Activated CD4-positive, CD25-positive, alpha-beta regulatory T cell treated with anti-CD3 and anti-CD28 coated beads, Interleukin-2, amount 50 U/mL, for 72 hours (primary cell): Measurements from ENCODE around the gene WDR88.
"Not testable (repeated sequence)": the region's sequence is repeated elsewhere in the genome, so short reads cannot be mapped to it uniquely, and the experiment has no call there.

Experiments used
- DNase-seq: peaks from one replicate; pipeline ENCODE4 v3.0.0; 2021

The WDR88 gene, protein sequence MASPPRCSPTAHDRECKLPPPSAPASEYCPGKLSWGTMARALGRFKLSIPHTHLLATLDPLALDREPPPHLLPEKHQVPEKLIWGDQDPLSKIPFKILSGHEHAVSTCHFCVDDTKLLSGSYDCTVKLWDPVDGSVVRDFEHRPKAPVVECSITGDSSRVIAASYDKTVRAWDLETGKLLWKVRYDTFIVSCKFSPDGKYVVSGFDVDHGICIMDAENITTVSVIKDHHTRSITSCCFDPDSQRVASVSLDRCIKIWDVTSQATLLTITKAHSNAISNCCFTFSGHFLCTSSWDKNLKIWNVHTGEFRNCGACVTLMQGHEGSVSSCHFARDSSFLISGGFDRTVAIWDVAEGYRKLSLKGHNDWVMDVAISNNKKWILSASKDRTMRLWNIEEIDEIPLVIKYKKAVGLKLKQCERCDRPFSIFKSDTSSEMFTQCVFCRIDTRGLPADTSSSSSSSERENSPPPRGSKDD

DNA sequence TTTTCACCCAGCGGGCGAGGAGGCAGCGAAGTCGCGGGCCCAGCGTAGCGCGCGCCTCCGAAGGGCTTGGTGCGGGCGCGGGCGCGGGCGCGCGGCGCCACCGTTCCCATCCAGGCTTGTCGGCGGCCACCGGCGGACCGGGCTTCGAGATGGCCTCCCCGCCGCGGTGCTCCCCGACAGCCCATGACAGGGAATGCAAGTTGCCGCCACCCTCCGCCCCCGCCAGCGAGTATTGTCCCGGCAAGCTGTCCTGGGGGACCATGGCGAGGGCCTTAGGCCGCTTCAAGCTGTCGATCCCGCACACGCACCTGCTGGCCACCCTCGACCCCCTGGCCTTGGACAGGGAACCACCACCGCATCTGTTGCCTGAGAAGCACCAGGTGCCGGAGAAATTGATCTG lies at the start of gene WDR88:
Gene WDR88, plus strand, starts transcription at position 94 of the 400 bp plus-strand sequence. Its CDS starts 56 bp downstream, at position 150.
- no peak for DNase-seq

DNA sequence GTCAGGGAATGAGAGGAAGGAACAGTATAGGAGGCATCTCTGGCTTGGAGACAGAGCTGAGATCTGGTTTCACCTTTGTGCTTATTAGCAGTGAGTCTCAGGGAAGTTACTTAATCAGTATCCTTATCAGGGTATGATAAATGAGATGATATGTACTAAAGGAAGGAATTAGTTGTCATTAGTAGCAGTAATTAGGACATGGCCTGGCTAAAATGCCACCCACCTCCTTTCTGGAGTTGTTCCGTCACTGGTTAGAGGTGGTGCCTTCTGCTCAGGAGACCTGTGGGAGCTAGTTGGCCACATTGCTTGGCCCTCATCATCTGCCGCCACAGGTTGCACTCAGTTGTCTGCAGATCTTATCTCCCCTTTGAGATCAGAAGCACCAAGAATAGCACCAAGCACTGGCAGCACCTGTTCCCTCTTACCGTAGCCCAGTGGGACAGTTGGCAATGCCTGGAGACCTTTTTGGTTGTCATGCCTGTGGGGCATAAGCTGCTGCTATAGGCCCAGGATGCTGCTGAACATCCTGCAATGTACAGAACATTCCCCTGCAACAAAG lies 46.3 kb upstream of the WDR88 start:
- DNase-seq: no peak

DNA sequence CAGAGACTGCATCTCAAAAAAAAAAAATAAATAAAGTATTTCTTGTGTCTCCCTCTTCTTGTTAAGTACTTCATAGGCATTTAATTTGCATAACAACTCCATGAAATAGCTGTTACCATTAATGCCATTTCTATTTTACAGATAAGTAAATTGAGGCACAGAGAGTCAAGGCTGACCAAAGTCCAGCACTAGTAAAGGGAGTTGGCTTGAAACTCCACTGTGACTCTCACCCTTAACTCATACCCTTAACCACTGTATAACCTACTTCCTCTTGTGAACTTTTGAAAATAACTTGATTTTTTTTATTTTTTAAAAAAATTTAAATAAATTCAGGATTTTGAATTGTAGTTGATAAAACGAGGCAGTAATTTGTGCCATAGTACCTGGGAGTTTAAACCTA lies 45.0 kb upstream of the WDR88 start:
- no peak for DNase-seq

DNA sequence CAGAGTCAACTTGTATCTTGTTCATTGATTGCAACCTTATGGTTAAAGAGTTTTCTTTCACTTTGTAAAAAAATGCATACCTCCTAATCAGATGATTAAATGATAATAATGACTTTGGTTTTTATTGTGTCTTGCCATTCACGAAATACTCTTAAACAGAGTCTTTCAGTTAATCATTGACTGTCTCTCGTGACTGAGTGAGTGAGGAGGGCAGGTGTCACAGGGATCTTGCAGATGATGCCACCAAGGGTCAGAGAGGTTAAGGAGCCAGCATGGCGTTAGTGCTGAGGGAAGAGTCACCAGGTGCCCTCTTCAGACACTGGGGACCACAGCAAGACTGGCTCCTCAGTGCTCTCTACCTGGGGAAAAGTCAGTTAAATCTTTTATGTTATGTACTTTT lies 42.9 kb upstream of the WDR88 start:
- no peak for DNase-seq

DNA sequence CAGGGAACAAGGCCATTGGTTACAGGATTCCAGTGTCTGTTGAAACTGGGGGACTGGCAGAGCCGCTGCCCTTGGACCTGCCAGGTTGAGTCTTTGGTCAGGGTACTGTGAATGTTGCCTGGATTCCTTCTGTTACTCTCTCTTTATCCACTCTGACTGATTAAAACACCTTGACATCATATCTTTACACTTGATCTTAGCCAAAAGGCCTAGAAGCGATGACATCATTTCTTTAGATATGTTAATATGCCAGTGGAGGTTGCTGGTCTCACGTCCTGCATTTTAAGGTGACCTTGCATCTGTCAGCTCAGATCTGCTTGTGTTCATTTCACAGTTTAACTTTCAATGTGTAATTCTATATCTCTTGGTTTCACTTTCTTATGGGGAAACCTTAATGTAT lies 41.7 kb upstream of the WDR88 start:
- no peak for DNase-seq

DNA sequence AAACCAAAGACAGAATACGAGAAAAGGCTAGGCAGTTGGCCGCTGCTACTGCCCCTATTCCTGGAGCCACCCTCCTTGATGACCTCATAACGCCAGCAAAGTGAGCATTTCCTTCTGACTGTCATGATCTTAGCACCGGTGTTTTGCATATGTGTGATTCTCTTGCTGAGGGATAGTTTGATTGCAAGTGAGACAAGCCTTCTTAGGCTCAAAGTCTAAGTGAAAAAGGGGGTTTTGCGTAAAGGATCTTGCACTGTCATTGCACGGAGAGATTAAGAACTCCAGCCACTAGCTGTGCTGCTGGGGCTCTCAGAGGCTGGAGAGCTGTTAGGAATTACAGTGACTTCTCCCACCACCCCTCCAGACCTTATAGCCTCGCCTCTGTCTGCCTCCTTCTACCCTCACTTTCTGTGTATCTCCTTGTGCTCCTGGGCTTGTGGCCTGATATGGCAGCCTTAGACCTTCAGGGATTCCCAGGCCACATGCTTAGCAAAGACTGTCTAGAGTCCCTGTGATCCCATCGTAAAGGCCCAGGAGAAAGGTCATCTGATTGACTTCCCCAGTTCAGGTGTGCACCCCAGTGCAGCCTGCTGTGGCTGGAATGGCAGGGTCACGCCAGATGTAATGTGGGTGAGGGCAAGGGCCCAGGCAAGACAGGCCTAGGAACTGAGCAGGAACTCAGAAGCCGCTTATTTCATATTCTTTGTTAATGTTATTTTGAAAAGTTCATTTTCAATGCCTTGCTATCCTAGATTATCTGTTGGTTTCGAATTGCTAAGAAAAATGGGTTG lies 38.3 kb upstream of the WDR88 start:
- no peak for DNase-seq

DNA sequence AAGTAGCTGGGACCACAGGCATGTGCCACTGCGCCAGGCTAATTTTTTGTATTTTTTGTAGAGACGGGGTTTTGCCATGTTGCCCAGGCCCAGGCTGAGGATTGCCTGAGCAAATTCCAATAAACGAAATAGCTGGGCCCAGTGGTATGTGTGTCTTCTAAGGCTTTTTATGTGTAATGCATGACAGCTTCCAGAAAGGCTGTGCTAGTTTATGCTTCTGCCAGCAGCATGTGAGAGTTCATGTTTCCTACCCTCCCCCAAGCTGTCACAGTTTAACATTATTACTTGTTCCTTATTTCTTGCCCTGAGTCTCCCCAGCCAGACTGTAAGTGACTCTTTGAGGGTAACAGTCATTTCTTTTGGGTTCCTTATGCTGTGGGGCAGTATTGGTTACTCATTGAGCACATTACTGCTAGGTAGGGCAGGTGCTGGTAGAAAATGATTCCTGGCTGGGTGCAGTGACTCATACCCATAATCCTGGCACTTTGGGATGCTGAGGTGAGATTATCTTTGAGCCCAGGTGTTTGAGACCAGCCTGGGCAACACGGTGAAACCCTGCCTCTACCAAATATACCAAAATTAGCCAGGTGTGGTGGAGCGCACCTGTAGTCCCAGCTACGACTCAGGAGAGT lies 37.4 kb upstream of the WDR88 start:
- DNase-seq: no peak

DNA sequence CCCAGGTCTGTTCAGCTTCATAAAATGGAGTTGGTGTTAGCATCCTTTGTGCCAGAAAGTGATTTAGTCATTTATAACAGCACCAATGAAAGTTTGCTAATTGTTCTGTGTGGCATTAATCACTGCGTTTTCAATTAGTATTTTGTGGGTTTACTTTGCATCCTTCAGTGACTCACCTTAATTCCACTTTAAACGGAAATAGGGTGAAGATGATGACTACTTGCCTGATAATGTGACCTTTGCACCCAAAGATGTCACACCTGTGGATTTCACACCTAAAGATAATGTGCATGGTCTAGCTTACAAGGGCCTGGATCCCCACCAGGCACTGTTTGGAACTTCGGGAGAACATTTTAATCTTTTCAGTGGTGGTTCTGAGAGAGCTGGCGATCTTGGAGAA lies 35.9 kb upstream of the WDR88 start:
- no peak for DNase-seq

DNA sequence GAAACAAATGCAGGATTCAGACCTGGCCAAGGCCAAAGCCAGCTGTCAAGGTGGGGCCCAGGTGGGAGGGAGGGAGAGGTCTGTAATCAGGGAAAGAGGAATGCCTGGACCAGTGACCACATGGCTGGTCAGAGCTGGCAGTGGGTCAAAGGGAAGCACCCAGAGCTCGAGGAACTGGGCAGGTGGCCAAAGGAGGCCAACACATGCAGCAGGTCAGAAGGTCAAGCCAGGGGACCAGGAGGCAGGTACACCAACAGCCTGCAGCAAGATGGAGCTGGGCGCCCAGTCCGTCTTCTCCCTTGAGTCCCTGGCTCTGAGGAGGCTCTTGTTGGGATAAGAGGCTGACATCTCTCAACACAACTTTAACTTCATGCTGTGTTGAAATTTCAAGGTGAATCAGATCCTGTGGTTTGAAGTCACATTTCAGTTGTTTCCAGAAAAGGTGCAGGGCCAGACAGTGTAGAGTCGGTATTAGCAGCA lies 33.8 kb upstream of the WDR88 start:
- no peak for DNase-seq

DNA sequence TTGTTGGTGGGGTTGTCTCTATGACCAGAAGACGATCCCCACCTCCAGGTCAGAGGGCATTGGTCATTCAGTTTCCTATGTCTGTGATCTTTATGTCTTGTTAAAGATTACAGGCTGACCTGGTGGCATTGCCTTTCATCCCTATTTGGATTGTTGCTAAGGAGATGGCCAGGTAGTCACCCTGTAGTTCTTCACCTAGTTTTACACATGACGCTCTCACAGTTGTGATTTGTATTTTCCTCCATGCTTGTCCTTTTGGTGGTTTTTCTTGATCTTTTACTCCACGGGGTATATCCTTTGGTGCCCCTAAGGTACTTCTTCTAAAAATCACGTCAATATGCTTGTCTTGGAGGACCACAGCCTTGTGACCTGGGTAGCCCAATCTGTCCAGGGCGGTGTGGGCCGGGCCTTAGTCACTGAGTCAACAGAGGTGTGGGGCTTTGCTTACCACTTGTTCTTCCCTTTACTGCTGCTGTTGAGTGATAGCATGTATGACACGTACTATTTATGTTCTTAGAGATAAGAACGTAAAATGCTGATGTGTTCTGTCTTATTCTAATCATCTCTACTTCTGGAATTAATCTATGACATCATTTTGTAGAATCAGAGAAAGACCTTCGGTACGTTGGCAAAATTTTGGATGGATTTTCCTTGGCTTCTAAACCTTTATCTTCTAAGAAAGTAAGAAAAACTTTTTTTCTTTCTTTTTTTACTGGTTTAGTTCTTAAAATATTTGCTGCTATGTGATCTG lies 30.8 kb upstream of the WDR88 start:
- DNase-seq: no peak

DNA sequence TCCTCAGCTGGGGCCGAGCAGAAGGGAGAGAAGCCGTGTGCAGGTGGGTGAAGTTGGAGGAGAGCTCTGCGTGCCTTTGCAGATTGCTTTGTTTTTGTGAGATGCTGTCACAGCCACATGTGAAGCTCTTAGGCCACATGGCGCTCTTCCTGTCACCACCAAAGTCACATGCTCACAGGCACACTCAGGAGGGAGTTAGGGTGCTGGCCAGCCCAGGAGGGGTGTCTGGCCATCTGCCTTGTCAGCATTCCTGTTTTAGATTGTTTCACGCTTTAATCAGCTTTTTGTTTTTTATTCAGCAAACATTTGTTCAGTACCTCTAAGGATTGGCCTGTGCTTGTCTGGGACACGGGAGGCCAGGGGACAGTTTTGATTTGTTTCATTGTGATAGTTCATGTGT lies 29.0 kb upstream of the WDR88 start:
- DNase-seq: no peak

DNA sequence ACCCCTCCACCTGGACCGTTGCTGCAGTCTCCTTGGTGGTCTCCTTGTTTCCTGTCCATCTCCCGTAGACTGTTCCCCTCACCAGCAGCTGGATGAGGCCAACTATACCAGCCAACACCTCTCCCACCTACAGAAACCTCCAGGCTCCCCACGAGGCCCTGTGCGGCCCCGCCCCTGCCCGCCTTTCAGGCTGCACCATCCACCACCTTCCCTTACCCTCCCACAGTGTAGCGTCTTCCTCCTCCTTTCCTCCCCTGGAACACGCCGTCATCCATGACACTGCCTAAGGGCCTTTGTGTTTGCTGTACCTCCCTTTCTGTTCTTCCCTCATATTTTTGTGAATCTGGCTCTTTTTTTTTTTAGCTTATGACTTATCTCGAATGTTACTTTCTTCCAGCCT lies 23.8 kb upstream of the WDR88 start:
- no peak for DNase-seq

DNA sequence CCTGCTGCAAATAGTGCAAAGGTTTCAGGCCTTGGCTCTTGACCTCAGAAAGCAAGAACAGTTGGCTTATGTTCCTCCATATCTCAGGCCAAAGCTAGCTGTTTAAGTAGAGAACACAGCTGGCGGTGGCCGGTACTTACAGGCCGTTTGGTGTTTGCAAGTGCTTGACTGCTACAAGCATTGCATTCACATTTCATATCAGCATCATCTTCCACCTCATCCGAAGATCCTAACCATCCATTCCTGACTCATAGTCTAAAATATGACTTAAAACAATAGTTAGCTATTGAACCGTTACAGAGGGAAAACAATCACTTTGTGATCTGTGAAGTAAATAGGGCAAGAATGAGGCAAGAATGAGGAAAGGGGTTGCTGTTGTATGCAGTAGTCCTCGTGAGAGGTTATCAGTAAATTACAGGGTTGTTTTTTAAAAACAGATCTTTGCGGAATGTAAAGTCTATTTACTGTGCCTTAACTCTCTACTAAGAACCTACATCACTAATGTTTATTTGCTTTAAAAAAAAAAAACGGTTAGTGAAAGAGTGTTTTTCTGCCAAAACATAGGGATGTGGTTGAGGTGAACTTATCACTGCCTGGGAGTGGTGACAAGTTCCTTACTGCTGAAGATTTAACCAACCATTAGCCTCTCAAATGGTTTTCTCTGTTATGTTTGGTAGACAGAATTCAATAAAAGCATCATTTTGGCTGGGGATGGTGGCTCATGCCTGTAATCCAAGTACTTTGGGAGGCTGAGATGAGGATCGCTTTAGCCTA lies 21.6 kb upstream of the WDR88 start:
- no peak for DNase-seq

DNA sequence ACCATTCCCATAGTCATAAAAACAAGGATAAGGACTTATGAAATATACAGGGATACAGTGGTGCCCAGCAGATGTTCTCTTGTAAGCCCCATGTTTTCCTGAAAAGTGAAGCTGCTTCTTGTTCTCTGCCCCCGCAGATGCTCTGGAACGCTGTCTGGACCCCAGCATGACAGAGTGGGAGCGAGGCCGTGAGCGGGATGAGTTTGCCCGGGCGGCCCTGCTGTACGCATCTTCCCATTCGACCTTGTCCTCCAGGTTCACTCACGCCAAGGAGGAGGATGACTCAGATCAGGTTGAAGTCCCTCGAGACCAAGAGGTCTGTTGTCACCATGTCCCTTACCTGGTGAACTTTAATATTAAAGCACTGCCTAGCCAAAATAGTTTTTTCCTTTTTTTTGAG lies 20.3 kb upstream of the WDR88 start:
- DNase-seq: no peak

DNA sequence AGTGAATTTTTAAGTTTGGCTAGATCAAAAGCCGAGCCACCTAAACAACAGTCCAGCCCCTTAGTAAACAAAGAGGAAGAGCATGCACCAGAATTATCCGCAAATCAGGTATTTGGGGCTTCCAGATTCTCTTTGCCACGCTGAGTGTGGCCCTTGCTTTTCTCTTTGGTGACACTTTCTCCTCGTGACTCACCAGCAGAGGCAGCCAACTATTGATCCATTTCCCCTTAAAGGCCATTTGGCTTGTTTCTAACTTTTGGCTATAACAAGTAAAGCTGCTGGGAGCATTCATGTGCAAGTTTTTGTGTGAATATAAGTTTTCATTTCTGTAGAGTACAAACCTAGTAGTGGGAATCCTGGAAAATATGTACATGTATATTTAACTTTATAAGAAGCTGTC lies 17.6 kb upstream of the WDR88 start:
- no peak for DNase-seq

DNA sequence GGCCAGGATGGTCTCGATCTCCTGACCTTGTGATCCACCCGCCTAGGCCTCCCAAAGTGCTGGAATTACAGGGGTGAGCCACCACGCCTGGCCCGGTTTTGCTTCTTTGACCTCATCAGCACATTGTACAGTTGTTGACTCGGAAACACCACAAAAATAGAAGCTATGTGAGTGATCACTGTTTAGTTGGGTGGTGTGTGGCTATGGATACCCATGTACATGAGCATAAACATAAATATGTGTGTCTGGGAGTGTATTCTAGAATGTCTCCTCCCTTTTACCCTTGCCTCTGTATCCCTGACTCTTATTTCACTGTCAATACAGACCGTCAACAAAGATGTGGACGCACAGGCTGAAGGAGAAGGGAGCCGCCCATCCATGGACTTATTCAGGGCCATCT lies 14.4 kb upstream of the WDR88 start:
- no peak for DNase-seq

DNA sequence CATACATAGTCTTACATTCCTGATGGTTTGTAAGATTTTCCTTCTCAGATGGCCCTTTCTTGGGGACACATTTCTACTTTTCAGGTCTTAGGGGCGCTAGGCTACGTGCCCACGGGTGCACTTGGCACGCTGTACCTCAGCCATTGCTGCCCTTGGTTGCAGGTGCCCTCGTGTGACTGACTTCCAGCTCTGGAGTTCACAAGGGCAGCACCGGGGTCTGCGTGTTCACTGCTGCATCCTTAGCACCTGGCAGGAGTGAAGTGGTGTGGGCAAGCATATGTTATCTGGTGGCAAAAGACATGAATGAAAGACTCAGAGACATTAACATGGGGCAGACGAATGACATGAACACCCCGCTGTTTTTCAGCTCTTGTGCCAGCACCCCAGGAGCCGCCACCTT lies 13.3 kb upstream of the WDR88 start:
- DNase-seq: no peak

DNA sequence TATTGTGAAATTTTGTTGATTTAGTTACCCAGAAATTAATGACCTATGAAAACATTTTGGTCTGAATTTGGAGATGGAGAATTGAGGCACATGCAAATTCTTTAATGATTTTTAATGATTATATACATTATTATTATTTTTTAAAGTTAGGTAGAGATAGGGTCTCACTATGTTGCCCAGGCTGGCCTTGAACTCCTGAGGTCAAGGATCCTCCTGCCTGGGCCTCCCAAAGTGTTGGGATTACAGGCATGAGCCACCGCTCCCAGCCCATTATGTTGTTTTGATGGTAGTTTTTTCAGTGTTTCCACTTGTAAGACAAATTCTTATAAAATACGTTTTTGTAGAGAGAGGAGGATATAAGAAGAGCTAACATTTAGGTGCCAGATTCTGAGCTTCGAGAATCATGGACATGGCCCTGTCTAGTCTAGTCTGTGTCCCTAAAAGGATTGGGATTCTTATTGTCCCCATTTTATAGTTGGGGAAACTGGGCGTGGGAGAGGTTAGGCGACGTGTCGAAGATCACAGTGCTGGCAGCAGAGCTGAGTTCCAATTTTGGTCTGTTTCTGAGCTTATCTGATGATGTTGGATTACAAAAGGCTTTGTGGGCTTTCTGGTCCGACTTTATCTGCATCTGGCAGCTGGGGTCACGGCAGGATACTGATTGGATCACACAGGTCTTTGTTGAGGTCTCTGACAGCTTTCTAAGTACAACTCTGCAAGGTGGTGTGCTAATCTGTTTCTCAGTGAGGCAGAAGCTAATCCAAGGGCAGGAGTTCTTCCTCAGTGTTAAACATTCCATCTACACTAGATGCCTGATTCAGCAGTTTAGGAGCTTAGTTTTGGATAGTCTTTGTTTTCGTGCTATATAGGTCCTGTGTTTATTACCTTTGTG lies 7.5 kb upstream of the WDR88 start:
- DNase-seq: no peak

DNA sequence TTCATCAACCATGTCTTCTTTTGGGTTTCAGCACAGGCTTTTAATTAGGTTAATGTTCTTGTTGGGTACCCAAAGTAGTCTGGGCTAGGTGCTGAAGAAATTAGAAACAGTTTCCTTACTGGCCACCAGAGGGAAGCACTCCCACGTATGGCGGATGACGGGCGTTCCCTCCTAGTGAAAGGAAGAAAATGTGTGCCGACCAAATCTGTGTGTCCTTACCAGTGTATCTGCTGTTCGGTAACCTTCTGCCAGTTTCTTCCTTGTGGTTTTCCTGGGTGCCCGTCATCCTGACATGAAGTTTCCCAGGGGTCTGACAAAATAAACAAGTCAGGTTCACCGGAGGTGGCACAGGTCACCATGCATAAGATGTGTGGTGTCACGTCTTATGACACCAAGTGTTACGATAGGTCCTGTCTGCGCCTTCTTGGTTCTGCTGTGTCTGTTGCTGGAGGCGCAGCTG lies 6.0 kb upstream of the WDR88 start:
- peak; percentile 43 for DNase-seq

DNA sequence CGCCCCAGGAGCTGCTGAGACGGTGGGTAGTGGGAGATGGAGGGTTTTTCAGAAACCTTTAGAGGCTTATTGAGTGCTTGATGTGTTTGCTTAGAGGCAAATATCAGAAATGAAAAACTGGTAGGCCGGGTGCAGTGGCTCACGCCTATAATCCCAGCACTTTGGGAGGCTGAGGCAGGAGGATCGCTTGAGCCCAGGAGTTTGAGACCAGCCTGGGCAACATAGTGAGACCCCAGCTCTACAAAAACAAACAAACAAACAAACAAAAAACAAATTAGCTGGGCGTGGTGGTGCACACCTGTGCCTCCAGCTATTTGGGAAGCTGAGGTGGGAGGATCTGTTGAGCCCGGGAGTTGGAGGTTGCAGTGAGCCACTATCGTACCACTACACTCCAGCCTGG lies 5.2 kb upstream of the WDR88 start:
- not testable (repeated sequence) for DNase-seq

DNA sequence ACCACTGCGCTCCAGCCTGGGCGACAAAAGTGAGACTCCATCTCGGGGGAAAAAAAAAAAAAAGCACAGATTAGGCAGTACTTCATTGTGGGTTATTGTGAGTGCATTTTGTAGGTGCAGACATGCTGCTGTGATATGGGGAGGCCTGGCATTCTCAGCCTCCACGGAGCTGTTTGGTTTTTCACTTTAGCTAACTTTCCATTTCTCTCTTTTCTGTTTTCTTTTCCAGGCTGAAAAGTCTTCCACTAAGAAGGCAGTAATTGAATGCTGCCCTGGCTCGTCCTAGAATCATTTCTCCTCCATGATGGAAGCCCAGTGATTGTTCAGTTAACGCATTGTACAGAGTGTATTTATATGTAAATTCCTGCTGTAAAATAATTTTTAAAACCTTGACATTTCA lies 2.0 kb upstream of the WDR88 start:
- DNase-seq: no peak
